Measurements from ENCODE around the gene DCLK1.
"Not testable (repeated sequence)": the region's sequence is repeated elsewhere in the genome, so short reads cannot be mapped to it uniquely, and the experiment has no call there.

DCLK1 gene

GRCh38 chr13:35979361-35979951 lies 151.7 kb downstream of the DCLK1 start:
- Histone ChIP-seq H3K27me3 (ENCODE audit: insufficient read depth, low read length) (no peaks in the 10 kb centered on the region), H3K36me3 (ENCODE audit: insufficient read depth, low read length) (no peaks in the 10 kb centered on the region), H3K9me3 (ENCODE audit: low read length) (peaks cover 20% of the 10 kb centered on the region), H3K4me1 (ENCODE audit: insufficient read depth, low read length) (peaks cover 3% of the 10 kb centered on the region), H2AFZ (ENCODE audit: low read depth, low read length) (no peak overlapping the region), H3K4me3 (ENCODE audit: low read length) (no peak overlapping the region)

GRCh38 chr13:35978607-35979316 lies 152.4 kb downstream of the DCLK1 start:
- peaks cover 20% of the 10 kb centered on the region for H3K9me3 ChIP-seq (ENCODE audit: low read length)
- no peaks in the 10 kb centered on the region for H3K36me3 ChIP-seq (ENCODE audit: insufficient read depth, low read length)
- H3K4me3 ChIP-seq (ENCODE audit: low read length), result no peak overlapping the region
- H2AFZ ChIP-seq (ENCODE audit: low read depth, low read length), result no peak overlapping the region
- H3K27me3 ChIP-seq (ENCODE audit: insufficient read depth, low read length), result no peaks in the 10 kb centered on the region
- H3K4me1 ChIP-seq (ENCODE audit: insufficient read depth, low read length), result no peaks in the 10 kb centered on the region

- no peaks in the 10 kb centered on the region for H3K4me1 ChIP-seq (ENCODE audit: insufficient read depth, low read length)
- no peak overlapping the region for H3K4me3 ChIP-seq (ENCODE audit: low read length)
- peaks cover 20% of the 10 kb centered on the region for H3K9me3 ChIP-seq (ENCODE audit: low read length)
- H3K27me3 ChIP-seq (ENCODE audit: insufficient read depth, low read length), result no peaks in the 10 kb centered on the region
- H3K36me3 ChIP-seq (ENCODE audit: insufficient read depth, low read length), result no peaks in the 10 kb centered on the region
- no peak overlapping the region for H2AFZ ChIP-seq (ENCODE audit: low read depth, low read length)
These were observed 154.1 kb downstream of the DCLK1 start for GRCh38 chr13:35977060-35977459.

- H3K4me1 ChIP-seq (ENCODE audit: insufficient read depth, low read length), result no peaks in the 10 kb centered on the region
- H3K4me3 ChIP-seq (ENCODE audit: low read length), result no peak overlapping the region
- no peaks in the 10 kb centered on the region for H3K27me3 ChIP-seq (ENCODE audit: insufficient read depth, low read length)
- H3K9me3 ChIP-seq (ENCODE audit: low read length), result peaks cover 18% of the 10 kb centered on the region
- H2AFZ ChIP-seq (ENCODE audit: low read depth, low read length), result no peak overlapping the region
- no peaks in the 10 kb centered on the region for H3K36me3 ChIP-seq (ENCODE audit: insufficient read depth, low read length)
These were observed 155.1 kb downstream of the DCLK1 start for GRCh38 chr13:35976126-35976525.

GRCh38 chr13:35966951-35967350 lies 164.2 kb downstream of the DCLK1 start:
- not testable (repeated sequence) for H3K4me3 ChIP-seq (ENCODE audit: low read length); H3K4me1 ChIP-seq (ENCODE audit: insufficient read depth, low read length); H3K9me3 ChIP-seq (ENCODE audit: low read length); H2AFZ ChIP-seq (ENCODE audit: low read depth, low read length); H3K36me3 ChIP-seq (ENCODE audit: insufficient read depth, low read length); H3K27me3 ChIP-seq (ENCODE audit: insufficient read depth, low read length)

- no peaks in the 10 kb centered on the region for H3K27me3 ChIP-seq (ENCODE audit: insufficient read depth, low read length)
- H2AFZ ChIP-seq (ENCODE audit: low read depth, low read length), result no peak overlapping the region
- no peak overlapping the region for H3K4me3 ChIP-seq (ENCODE audit: low read length)
- peaks cover 4% of the 10 kb centered on the region for H3K9me3 ChIP-seq (ENCODE audit: low read length)
- no peaks in the 10 kb centered on the region for H3K36me3 ChIP-seq (ENCODE audit: insufficient read depth, low read length)
- H3K4me1 ChIP-seq (ENCODE audit: insufficient read depth, low read length), result no peaks in the 10 kb centered on the region
These were observed 165.2 kb downstream of the DCLK1 start for GRCh38 chr13:35966024-35966423.

GRCh38 chr13:35965226-35965927 lies 165.8 kb downstream of the DCLK1 start:
- Histone ChIP-seq H3K27me3 (ENCODE audit: insufficient read depth, low read length) (no peaks in the 10 kb centered on the region), H2AFZ (ENCODE audit: low read depth, low read length) (no peak overlapping the region), H3K36me3 (ENCODE audit: insufficient read depth, low read length) (no peaks in the 10 kb centered on the region), H3K9me3 (ENCODE audit: low read length) (peaks cover 4% of the 10 kb centered on the region), H3K4me3 (ENCODE audit: low read length) (no peak overlapping the region), H3K4me1 (ENCODE audit: insufficient read depth, low read length) (no peaks in the 10 kb centered on the region)

- no peaks in the 10 kb centered on the region for H3K4me1 ChIP-seq (ENCODE audit: insufficient read depth, low read length)
- H3K4me3 ChIP-seq (ENCODE audit: low read length), result no peak overlapping the region
These were observed 166.4 kb downstream of the DCLK1 start for GRCh38 chr13:35964863-35965180.

GRCh38 chr13:35964011-35964862 lies 166.9 kb downstream of the DCLK1 start:
- Histone ChIP-seq H3K36me3 (ENCODE audit: insufficient read depth, low read length) (no peaks in the 10 kb centered on the region), H2AFZ (ENCODE audit: low read depth, low read length) (no peak overlapping the region), H3K4me3 (ENCODE audit: low read length) (no peak overlapping the region), H3K27me3 (ENCODE audit: insufficient read depth, low read length) (no peaks in the 10 kb centered on the region), H3K4me1 (ENCODE audit: insufficient read depth, low read length) (no peaks in the 10 kb centered on the region), H3K9me3 (ENCODE audit: low read length) (peaks cover 1% of the 10 kb centered on the region)

More at GRCh38 chr13:35964863-35965180, 166.4 kb downstream of the DCLK1 start:
- no peaks in the 10 kb centered on the region for H3K27me3 ChIP-seq (ENCODE audit: insufficient read depth, low read length)
- H2AFZ ChIP-seq (ENCODE audit: low read depth, low read length), result no peak overlapping the region
- peaks cover 4% of the 10 kb centered on the region for H3K9me3 ChIP-seq (ENCODE audit: low read length)
- H3K36me3 ChIP-seq (ENCODE audit: insufficient read depth, low read length), result no peaks in the 10 kb centered on the region

GRCh38 chr13:35961461-35962220 lies 169.5 kb downstream of the DCLK1 start:
- Histone ChIP-seq H3K9me3 (ENCODE audit: low read length) (no peaks in the 10 kb centered on the region), H3K4me3 (ENCODE audit: low read length) (no peak overlapping the region), H3K4me1 (ENCODE audit: insufficient read depth, low read length) (no peaks in the 10 kb centered on the region), H2AFZ (ENCODE audit: low read depth, low read length) (no peak overlapping the region), H3K27me3 (ENCODE audit: insufficient read depth, low read length) (no peaks in the 10 kb centered on the region), H3K36me3 (ENCODE audit: insufficient read depth, low read length) (no peaks in the 10 kb centered on the region)

- Histone ChIP-seq H3K36me3 (ENCODE audit: insufficient read depth, low read length) (no peaks in the 10 kb centered on the region), H3K4me1 (ENCODE audit: insufficient read depth, low read length) (no peaks in the 10 kb centered on the region), H3K4me3 (ENCODE audit: low read length) (no peak overlapping the region), H3K9me3 (ENCODE audit: low read length) (no peaks in the 10 kb centered on the region), H3K27me3 (ENCODE audit: insufficient read depth, low read length) (no peaks in the 10 kb centered on the region), H2AFZ (ENCODE audit: low read depth, low read length) (no peak overlapping the region)
These were observed 170.2 kb downstream of the DCLK1 start for GRCh38 chr13:35961002-35961401.

GRCh38 chr13:35957996-35958395 lies 173.2 kb downstream of the DCLK1 start:
- H3K27me3 ChIP-seq (ENCODE audit: insufficient read depth, low read length), result no peaks in the 10 kb centered on the region
- H3K9me3 ChIP-seq (ENCODE audit: low read length), result no peaks in the 10 kb centered on the region
- H3K36me3 ChIP-seq (ENCODE audit: insufficient read depth, low read length), result no peaks in the 10 kb centered on the region
- no peak overlapping the region for H2AFZ ChIP-seq (ENCODE audit: low read depth, low read length)
- H3K4me3 ChIP-seq (ENCODE audit: low read length), result no peak overlapping the region
- H3K4me1 ChIP-seq (ENCODE audit: insufficient read depth, low read length), result peaks cover 12% of the 10 kb centered on the region
